ENCODE data around the gene ALOX15B. TPM values are rescaled to one million over a fixed set of nuclear protein-coding genes. Genes with fewer than 3 reads are reported as not detected.
A peak's percentile ranks its signal among the peaks of the same experiment; 100 is the strongest.

ALOX15B gene
- total RNA-seq, 6 experiments from 2014 or later, result not detected

GRCh38 chr17:7993972-7994589, 44.8 kb upstream of the ALOX15B start:
- Mint-ChIP-seq H3K27me3 (ENCODE audit: insufficient read depth) (peaks cover 16% of the 10 kb centered on the region), H3K4me1 (ENCODE audit: low read depth) (peaks cover 26% of the 10 kb centered on the region), H3K36me3 (ENCODE audit: low read depth) (no peaks in the 10 kb centered on the region), H3K9me3 (no peaks in the 10 kb centered on the region), H3K4me3 (no peak overlapping the region), H3K27ac (no peak overlapping the region)
- TF ChIP-seq, protein P1, sequence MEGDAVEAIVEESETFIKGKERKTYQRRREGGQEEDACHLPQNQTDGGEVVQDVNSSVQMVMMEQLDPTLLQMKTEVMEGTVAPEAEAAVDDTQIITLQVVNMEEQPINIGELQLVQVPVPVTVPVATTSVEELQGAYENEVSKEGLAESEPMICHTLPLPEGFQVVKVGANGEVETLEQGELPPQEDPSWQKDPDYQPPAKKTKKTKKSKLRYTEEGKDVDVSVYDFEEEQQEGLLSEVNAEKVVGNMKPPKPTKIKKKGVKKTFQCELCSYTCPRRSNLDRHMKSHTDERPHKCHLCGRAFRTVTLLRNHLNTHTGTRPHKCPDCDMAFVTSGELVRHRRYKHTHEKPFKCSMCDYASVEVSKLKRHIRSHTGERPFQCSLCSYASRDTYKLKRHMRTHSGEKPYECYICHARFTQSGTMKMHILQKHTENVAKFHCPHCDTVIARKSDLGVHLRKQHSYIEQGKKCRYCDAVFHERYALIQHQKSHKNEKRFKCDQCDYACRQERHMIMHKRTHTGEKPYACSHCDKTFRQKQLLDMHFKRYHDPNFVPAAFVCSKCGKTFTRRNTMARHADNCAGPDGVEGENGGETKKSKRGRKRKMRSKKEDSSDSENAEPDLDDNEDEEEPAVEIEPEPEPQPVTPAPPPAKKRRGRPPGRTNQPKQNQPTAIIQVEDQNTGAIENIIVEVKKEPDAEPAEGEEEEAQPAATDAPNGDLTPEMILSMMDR (IDR thresholded peaks at IDR 0.05), result no peak
- no peak for DNase-seq

DNA sequence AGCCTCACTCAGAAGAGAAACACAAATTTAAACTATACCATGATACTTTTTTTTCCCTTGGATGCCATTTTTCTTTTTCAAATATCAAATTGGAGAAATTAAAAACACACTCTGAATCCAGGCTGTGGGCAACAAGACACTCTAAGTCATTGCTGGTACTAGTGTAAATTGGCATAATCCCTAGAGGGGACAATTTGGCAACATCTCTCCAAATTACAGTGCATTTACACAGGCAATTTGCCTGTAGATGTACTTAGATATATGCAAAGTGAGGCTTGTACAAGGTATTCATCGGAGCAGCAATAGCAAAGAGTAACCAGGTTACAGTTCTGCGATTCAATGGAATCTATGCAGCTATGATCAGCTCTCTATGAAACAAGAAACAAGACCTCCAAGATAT, 43.1 kb upstream of the ALOX15B start:
- Mint-ChIP-seq H3K36me3 (ENCODE audit: low read depth) (no peaks in the 10 kb centered on the region), H3K9me3 (no peaks in the 10 kb centered on the region), H3K27me3 (ENCODE audit: insufficient read depth) (peaks cover 22% of the 10 kb centered on the region), H3K4me1 (ENCODE audit: low read depth) (peaks cover 19% of the 10 kb centered on the region), H3K4me3 (no peak overlapping the region), H3K27ac (no peak overlapping the region)
- TF ChIP-seq, protein P1 (IDR thresholded peaks at IDR 0.05), result no peak
- no peak for DNase-seq

DNA sequence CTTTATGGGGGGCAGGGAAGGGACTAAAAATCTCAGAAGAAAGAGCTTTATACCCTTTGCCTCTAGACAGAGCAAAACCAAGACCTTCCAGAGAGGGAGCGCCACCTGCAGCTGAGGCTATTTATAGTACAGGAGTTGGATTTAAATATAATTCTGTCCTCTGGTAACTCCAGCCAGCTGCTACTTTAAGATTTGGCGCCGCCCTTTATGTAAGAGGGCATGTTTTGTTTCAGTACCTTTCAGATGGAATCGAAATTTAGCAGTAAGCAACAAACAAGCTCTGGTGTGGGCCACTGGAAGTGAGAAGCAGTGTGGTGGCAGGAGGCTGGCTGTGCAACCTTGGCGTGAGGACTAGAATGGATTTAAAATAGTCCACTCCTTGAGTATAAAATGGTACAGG, 41.7 kb upstream of the ALOX15B start:
- Mint-ChIP-seq H3K4me3 (no peak overlapping the region), H3K27me3 (ENCODE audit: insufficient read depth) (peaks cover 26% of the 10 kb centered on the region), H3K9me3 (no peaks in the 10 kb centered on the region), H3K4me1 (ENCODE audit: low read depth) (peaks cover 23% of the 10 kb centered on the region), H3K27ac (no peak overlapping the region), H3K36me3 (ENCODE audit: low read depth) (no peaks in the 10 kb centered on the region)
- TF ChIP-seq, protein P1 (IDR thresholded peaks at IDR 0.05), result peak; percentile 65
- peak; percentile 28 for DNase-seq

- peaks cover 27% of the 10 kb centered on the region for H3K4me1 Mint-ChIP-seq (ENCODE audit: low read depth)
- TF ChIP-seq, protein P1 (IDR thresholded peaks at IDR 0.05), result no peak
- H3K4me3 Mint-ChIP-seq, result peak within 1 kb of the TSS; percentile 24; the same call in 1 of the 2 replicates
- DNase-seq, result no peak
- no peak within 1 kb of the TSS for H3K27ac Mint-ChIP-seq
- H3K36me3 Mint-ChIP-seq (ENCODE audit: low read depth), result no peaks in the 10 kb centered on the region
- H3K27me3 Mint-ChIP-seq (ENCODE audit: insufficient read depth), result peaks cover 30% of the 10 kb centered on the region
- H3K9me3 Mint-ChIP-seq, result no peaks in the 10 kb centered on the region
Measured at GRCh38 chr17:8001976-8002720, 36.7 kb upstream of the ALOX15B start, which contains the start of gene GUCY2D. GUCY2D (plus strand) TSS chr17:8002615; CDS start chr17:8003048, 433 bp downstream.

GRCh38 chr17:8002721-8003593, 35.9 kb upstream of the ALOX15B start:
- Mint-ChIP-seq H3K27ac (no peak overlapping the region), H3K4me1 (ENCODE audit: low read depth) (peaks cover 24% of the 10 kb centered on the region), H3K36me3 (ENCODE audit: low read depth) (no peaks in the 10 kb centered on the region), H3K4me3 (no peak overlapping the region), H3K9me3 (no peaks in the 10 kb centered on the region), H3K27me3 (ENCODE audit: insufficient read depth) (peaks cover 35% of the 10 kb centered on the region)
- TF ChIP-seq, protein P1 (IDR thresholded peaks at IDR 0.05), result no peak
- no peak for DNase-seq
